Parathyroid adenoma (tissue), 2 donors: Measurements from ENCODE around the gene PIAS4.

Source experiments
- H2AFZ ChIP-seq: fragments of 300-600 bp; sonication (generic); one replicate; pipeline ENCODE4 v1.7.0; 2017; ENCODE audit warnings: antibody characterized with exemption, mild to moderate bottlenecking
- H3K27ac ChIP-seq: fragments of 300-600 bp; sonication (generic); one replicate; pipeline ENCODE4 v1.7.0; 2017
- H3K27me3 ChIP-seq: fragments of 300-600 bp; sonication (generic); one replicate; pipeline ENCODE4 v1.7.0; 2017; ENCODE audit warnings: low read length; ENCODE audit not compliant: control insufficient read depth, insufficient read depth
- H3K36me3 ChIP-seq: fragments of 300-600 bp; sonication (generic); one replicate; pipeline ENCODE4 v1.7.0; 2017; ENCODE audit warnings: low read length; ENCODE audit not compliant: control insufficient read depth, insufficient read depth
- H3K4me1 ChIP-seq: fragments of 300-600 bp; sonication (generic); one replicate; pipeline ENCODE4 v1.7.0; 2017; ENCODE audit warnings: control low read depth
- H3K4me2 ChIP-seq: fragments of 300-600 bp; sonication (generic); one replicate; pipeline ENCODE4 v1.7.0; 2017; ENCODE audit warnings: low read length
- H3K4me3 ChIP-seq: fragments of 300-600 bp; sonication (generic); one replicate; pipeline ENCODE4 v1.7.0; 2017; ENCODE audit warnings: low read depth, low read length
- H3K79me2 ChIP-seq: fragments of 300-600 bp; sonication (generic); one replicate; pipeline ENCODE4 v1.7.0; 2017; ENCODE audit warnings: control low read depth
- H3K9ac ChIP-seq: fragments of 300-600 bp; sonication (generic); one replicate; pipeline ENCODE4 v1.7.0; 2017; ENCODE audit warnings: mild to moderate bottlenecking
- H3K9me3 ChIP-seq: fragments of 300-600 bp; sonication (generic); one replicate; pipeline ENCODE4 v1.7.0; 2017; ENCODE audit warnings: low read length; ENCODE audit not compliant: control insufficient read depth
- TF ChIP-seq, protein P1 (sequence below): fragments of 300-600 bp; sonication (generic); IDR thresholded peaks from one replicate; pipeline ENCODE4 v1.7.0; 2017; ENCODE audit warnings: antibody characterized with exemption, mild to moderate bottlenecking
- donor health status: primary hyperparathyroidism.

Gene PIAS4

GRCh38 chr19:3968556-3969434 is 38.7 kb upstream of the PIAS4 start:
- Histone ChIP-seq H3K27ac (peak overlapping the region; percentile 86), H3K79me2 (peaks cover 26% of the 10 kb centered on the region), H3K9ac (no peak overlapping the region), H2AFZ (no peak overlapping the region), H3K4me2 (peak overlapping the region; percentile 37), H3K4me1 (peaks cover 16% of the 10 kb centered on the region), H3K36me3 (no peaks in the 10 kb centered on the region), H3K4me3 (no peak overlapping the region), H3K9me3 (no peaks in the 10 kb centered on the region), H3K27me3 (no peaks in the 10 kb centered on the region)
- TF ChIP-seq, protein P1, sequence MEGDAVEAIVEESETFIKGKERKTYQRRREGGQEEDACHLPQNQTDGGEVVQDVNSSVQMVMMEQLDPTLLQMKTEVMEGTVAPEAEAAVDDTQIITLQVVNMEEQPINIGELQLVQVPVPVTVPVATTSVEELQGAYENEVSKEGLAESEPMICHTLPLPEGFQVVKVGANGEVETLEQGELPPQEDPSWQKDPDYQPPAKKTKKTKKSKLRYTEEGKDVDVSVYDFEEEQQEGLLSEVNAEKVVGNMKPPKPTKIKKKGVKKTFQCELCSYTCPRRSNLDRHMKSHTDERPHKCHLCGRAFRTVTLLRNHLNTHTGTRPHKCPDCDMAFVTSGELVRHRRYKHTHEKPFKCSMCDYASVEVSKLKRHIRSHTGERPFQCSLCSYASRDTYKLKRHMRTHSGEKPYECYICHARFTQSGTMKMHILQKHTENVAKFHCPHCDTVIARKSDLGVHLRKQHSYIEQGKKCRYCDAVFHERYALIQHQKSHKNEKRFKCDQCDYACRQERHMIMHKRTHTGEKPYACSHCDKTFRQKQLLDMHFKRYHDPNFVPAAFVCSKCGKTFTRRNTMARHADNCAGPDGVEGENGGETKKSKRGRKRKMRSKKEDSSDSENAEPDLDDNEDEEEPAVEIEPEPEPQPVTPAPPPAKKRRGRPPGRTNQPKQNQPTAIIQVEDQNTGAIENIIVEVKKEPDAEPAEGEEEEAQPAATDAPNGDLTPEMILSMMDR, result no peak

GRCh38 chr19:3969435-3970312 is 37.9 kb upstream of the PIAS4 start:
- H2AFZ ChIP-seq, result no peak overlapping the region
- H3K4me1 ChIP-seq, result peaks cover 16% of the 10 kb centered on the region
- peak overlapping the region; percentile 97 for H3K4me3 ChIP-seq
- TF ChIP-seq, protein P1, result no peak
- peak overlapping the region; percentile 90 for H3K4me2 ChIP-seq
- no peaks in the 10 kb centered on the region for H3K9me3 ChIP-seq
- H3K27ac ChIP-seq, result peak overlapping the region; percentile 86
- H3K79me2 ChIP-seq, result peaks cover 26% of the 10 kb centered on the region
- no peak overlapping the region for H3K9ac ChIP-seq
- H3K27me3 ChIP-seq, result no peaks in the 10 kb centered on the region
- no peaks in the 10 kb centered on the region for H3K36me3 ChIP-seq

DNA sequence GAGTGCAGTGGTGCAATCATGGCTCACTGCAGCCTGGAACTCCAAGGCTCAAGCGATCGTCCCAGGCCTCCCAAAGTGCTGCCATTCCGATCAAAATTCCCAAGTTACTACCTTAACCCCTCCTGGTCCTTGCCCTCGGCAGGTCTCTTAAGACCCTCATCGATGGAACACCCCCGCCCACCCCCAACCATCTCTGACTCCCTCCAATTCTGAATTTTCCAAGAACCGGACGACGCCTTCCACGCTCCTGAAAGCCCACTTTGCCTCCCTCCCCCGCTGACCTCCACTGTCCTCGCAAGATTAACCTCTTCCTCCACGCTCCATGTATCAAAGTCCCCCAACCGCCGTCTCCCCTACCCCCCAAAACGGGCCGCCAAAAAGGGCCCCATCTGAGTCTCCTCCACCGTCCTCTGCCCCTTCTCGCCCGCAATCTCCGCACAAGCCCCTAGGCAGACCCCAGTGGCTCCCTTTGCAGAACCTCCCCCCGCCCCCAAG is 37.2 kb upstream of the PIAS4 start:
- no peaks in the 10 kb centered on the region for H3K27me3 ChIP-seq
- H3K4me3 ChIP-seq, result peak overlapping the region; percentile 97
- H2AFZ ChIP-seq, result peak overlapping the region; percentile 83
- H3K4me1 ChIP-seq, result peaks cover 16% of the 10 kb centered on the region
- H3K9ac ChIP-seq, result peak overlapping the region; percentile 99
- no peaks in the 10 kb centered on the region for H3K9me3 ChIP-seq
- H3K27ac ChIP-seq, result peak overlapping the region; percentile 86
- H3K36me3 ChIP-seq, result no peaks in the 10 kb centered on the region
- peaks cover 26% of the 10 kb centered on the region for H3K79me2 ChIP-seq
- TF ChIP-seq, protein P1, result no peak
- H3K4me2 ChIP-seq, result peak overlapping the region; percentile 90

- H3K27ac ChIP-seq, result peak within 1 kb of the TSS; percentile 86
- peak within 1 kb of the TSS; percentile 90 for H3K4me2 ChIP-seq
- H3K79me2 ChIP-seq, result peaks cover 20% of the 10 kb centered on the region
- no peaks in the 10 kb centered on the region for H3K9me3 ChIP-seq
- H2AFZ ChIP-seq, result peak within 1 kb of the TSS; percentile 87
- H3K36me3 ChIP-seq, result no peaks in the 10 kb centered on the region
- peaks cover 16% of the 10 kb centered on the region for H3K4me1 ChIP-seq
- H3K4me3 ChIP-seq, result peak within 1 kb of the TSS; percentile 97
- H3K27me3 ChIP-seq, result no peaks in the 10 kb centered on the region
- TF ChIP-seq, protein P1, result no peak
- H3K9ac ChIP-seq, result peak within 1 kb of the TSS; percentile 99
Observed at GRCh38 chr19:3970808-3971598, 36.5 kb upstream of the PIAS4 start, which contains the start of gene DAPK3. TSS of gene DAPK3 (minus strand) at chr19:3971099. CDS start at chr19:3969735, 1,364 bp downstream.
